ENCODE results near the gene COBL. TPM values are rescaled to one million over a fixed set of nuclear protein-coding genes. Genes with fewer than 3 reads are reported as not detected.

COBL gene
- total RNA-seq, 3 donors from 2014 or later (not counting 1 experiment from before 2014, with no cell fraction given): not detected

- TF ChIP-seq CTCF (IDR thresholded peaks at IDR 0.05): no peak
- intact Hi-C loops (cut with micrococcal nuclease): no loop called here
- Mint-ChIP-seq H3K9me3 (peaks cover 0 to 4% of the 10 kb centered on the region in 2 donors), H3K27ac (no peak overlapping the region), H3K4me1 (no peaks in the 10 kb centered on the region), H3K4me3 (no peak overlapping the region), H3K27me3 (ENCODE audit: low read depth in 2 of 2) (peaks cover 7 to 16% of the 10 kb centered on the region in 2 donors), H3K36me3 (no peaks in the 10 kb centered on the region)
- DNase-seq (no peak), ATAC-seq (no peak)
- H3K4me1 ChIP-seq (ENCODE audit: control insufficient read depth, insufficient read depth, low read length): no peaks in the 10 kb centered on the region
- H3K36me3 ChIP-seq (ENCODE audit: control insufficient read depth, insufficient read depth, low read length): no peaks in the 10 kb centered on the region
- H3K9me3 ChIP-seq (ENCODE audit: control insufficient read depth, insufficient read depth, low read length): no peaks in the 10 kb centered on the region
- WGBS (ENCODE audit: insufficient coverage): 60% methylated on average over 2 of the region's 4 CpGs
- no peak overlapping the region for H3K4me3 ChIP-seq (ENCODE audit: low read length)
- no peak overlapping the region for H3K27ac ChIP-seq (ENCODE audit: low read length)
- no peaks in the 10 kb centered on the region for H3K27me3 ChIP-seq (ENCODE audit: control insufficient read depth, insufficient read depth, low read length)
Observed at GRCh38 chr7:51152706-51153200, 163.9 kb downstream of the COBL start.

- H3K4me1 Mint-ChIP-seq: no peaks in the 10 kb centered on the region
- 78% methylated on average over 3 of the region's 3 CpGs for WGBS (ENCODE audit: insufficient coverage)
- Histone ChIP-seq H3K36me3 (ENCODE audit: control insufficient read depth, insufficient read depth, low read length) (no peaks in the 10 kb centered on the region), H3K27ac (ENCODE audit: low read length) (no peak overlapping the region), H3K4me3 (ENCODE audit: low read length) (no peak overlapping the region), H3K27me3 (ENCODE audit: control insufficient read depth, insufficient read depth, low read length) (no peaks in the 10 kb centered on the region), H3K4me1 (ENCODE audit: control insufficient read depth, insufficient read depth, low read length) (no peaks in the 10 kb centered on the region), H3K9me3 (ENCODE audit: control insufficient read depth, insufficient read depth, low read length) (peaks cover 6% of the 10 kb centered on the region)
- H3K27me3 Mint-ChIP-seq (ENCODE audit: low read depth in 2 of 2): peaks cover 3 to 13% of the 10 kb centered on the region in 2 donors
- H3K27ac Mint-ChIP-seq: no peak overlapping the region
- no peak for TF ChIP-seq CTCF (IDR thresholded peaks at IDR 0.05)
- H3K36me3 Mint-ChIP-seq: no peaks in the 10 kb centered on the region
- H3K9me3 Mint-ChIP-seq: peaks cover 0 to 4% of the 10 kb centered on the region in 2 donors
- no peak overlapping the region for H3K4me3 Mint-ChIP-seq
- DNase-seq (no peak), ATAC-seq (no peak)
- intact Hi-C loops (cut with micrococcal nuclease): no loop called here
Observed at GRCh38 chr7:51151455-51151854, 165.2 kb downstream of the COBL start.

GRCh38 chr7:51150193-51150592 is 166.4 kb downstream of the COBL start:
- intact Hi-C loops (cut with micrococcal nuclease): no loop called here
- H3K27ac Mint-ChIP-seq: no peak overlapping the region
- Histone ChIP-seq H3K4me3 (ENCODE audit: low read length) (no peak overlapping the region), H3K27ac (ENCODE audit: low read length) (no peak overlapping the region), H3K4me1 (ENCODE audit: control insufficient read depth, insufficient read depth, low read length) (no peaks in the 10 kb centered on the region), H3K36me3 (ENCODE audit: control insufficient read depth, insufficient read depth, low read length) (no peaks in the 10 kb centered on the region), H3K27me3 (ENCODE audit: control insufficient read depth, insufficient read depth, low read length) (no peaks in the 10 kb centered on the region), H3K9me3 (ENCODE audit: control insufficient read depth, insufficient read depth, low read length) (peaks cover 6% of the 10 kb centered on the region)
- TF ChIP-seq CTCF (IDR thresholded peaks at IDR 0.05): no peak
- ATAC-seq (no peak), DNase-seq (no peak)
- peaks cover 3 to 13% of the 10 kb centered on the region in 2 donors for H3K27me3 Mint-ChIP-seq (ENCODE audit: low read depth in 2 of 2)
- H3K9me3 Mint-ChIP-seq: peaks cover 0 to 4% of the 10 kb centered on the region in 2 donors
- no peak overlapping the region for H3K4me3 Mint-ChIP-seq
- no peaks in the 10 kb centered on the region for H3K36me3 Mint-ChIP-seq
- WGBS (ENCODE audit: insufficient coverage): 89% methylated on average over 3 of the region's 3 CpGs
- no peaks in the 10 kb centered on the region for H3K4me1 Mint-ChIP-seq

GRCh38 chr7:51148216-51148615 is 168.4 kb downstream of the COBL start:
- no peak overlapping the region for H3K27ac Mint-ChIP-seq
- TF ChIP-seq CTCF (IDR thresholded peaks at IDR 0.05): no peak

More at GRCh38 chr7:51148216-51148615, 168.4 kb downstream of the COBL start:
- H3K36me3 ChIP-seq (ENCODE audit: control insufficient read depth, insufficient read depth, low read length): no peaks in the 10 kb centered on the region
- peaks cover 6% of the 10 kb centered on the region for H3K9me3 ChIP-seq (ENCODE audit: control insufficient read depth, insufficient read depth, low read length)
- 93% methylated on average over 6 of the region's 6 CpGs for WGBS (ENCODE audit: insufficient coverage)
- Mint-ChIP-seq H3K27me3 (ENCODE audit: low read depth in 2 of 2) (peaks cover 3 to 13% of the 10 kb centered on the region in 2 donors), H3K9me3 (peaks cover 0 to 4% of the 10 kb centered on the region in 2 donors), H3K4me1 (no peaks in the 10 kb centered on the region), H3K36me3 (no peaks in the 10 kb centered on the region), H3K4me3 (no peak overlapping the region)
- H3K4me1 ChIP-seq (ENCODE audit: control insufficient read depth, insufficient read depth, low read length): no peaks in the 10 kb centered on the region
- no peak for ATAC-seq
- no peak overlapping the region for H3K27ac ChIP-seq (ENCODE audit: low read length)
- H3K4me3 ChIP-seq (ENCODE audit: low read length): no peak overlapping the region
- no peak for DNase-seq
- intact Hi-C loops (cut with micrococcal nuclease): no loop called here
- H3K27me3 ChIP-seq (ENCODE audit: control insufficient read depth, insufficient read depth, low read length): no peaks in the 10 kb centered on the region

Measured in natural killer cell (primary cell).